Cardiac fibroblast (primary cell): Measurements from ENCODE around the gene GABRG3.
"Not testable (repeated sequence)": the region's sequence is repeated elsewhere in the genome, so short reads cannot be mapped to it uniquely, and the experiment has no call there.

ENCODE experiments used
- DNase-seq, 2 donors: peaks; one replicate each; pipeline versions ENCODE4 v3.0.0 to v3.0.0-alpha.2; 2010; ENCODE audit warnings: low read depth in 2 of 2
- H3K4me3 ChIP-seq, 2 donors: replicated peaks in 1 of 2; 1 replicate in 1 of 2; 2 replicates in 1 of 2; pipeline ENCODE4 v1.5.1; 2011; ENCODE audit warnings: low read depth in 2 of 2, low read length in 2 of 2, mild to moderate bottlenecking in 2 of 2, moderate library complexity in 1 of 2
- TF ChIP-seq, protein P1 (sequence below): IDR thresholded peaks from one replicate; pipeline ENCODE4 v1.5.1; 2011; ENCODE audit warnings: low read depth, mild to moderate bottlenecking, low read length, inconsistent platforms

GABRG3 gene

DNA sequence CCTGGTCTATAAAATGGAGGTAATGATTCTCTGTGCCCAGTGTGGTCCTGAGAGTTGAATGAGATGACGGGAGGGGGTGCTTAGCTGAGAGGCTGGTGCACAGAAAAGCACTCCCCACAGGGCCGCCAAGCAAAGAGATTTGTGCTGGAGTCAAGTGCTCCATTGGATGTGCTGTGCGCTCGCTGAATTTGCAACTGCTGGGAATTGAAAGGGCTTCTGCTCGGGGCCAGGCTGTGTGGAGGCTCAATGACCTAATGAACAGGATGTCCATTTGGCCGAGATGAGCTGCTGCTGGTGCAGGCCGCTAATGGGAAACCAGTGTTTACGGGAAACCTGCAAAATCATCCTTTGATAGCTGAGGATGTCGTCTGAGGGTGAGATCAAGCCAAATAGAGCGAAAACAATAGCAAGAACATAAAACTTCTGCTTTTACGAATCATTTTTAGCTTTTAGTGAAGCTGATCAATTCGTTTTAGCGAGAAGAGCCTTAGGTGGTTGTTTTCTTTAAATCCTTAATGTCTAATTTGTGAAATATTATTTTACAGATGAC lies 211.7 kb downstream of the GABRG3 start:
- DNase-seq: no peak
- TF ChIP-seq, protein P1, sequence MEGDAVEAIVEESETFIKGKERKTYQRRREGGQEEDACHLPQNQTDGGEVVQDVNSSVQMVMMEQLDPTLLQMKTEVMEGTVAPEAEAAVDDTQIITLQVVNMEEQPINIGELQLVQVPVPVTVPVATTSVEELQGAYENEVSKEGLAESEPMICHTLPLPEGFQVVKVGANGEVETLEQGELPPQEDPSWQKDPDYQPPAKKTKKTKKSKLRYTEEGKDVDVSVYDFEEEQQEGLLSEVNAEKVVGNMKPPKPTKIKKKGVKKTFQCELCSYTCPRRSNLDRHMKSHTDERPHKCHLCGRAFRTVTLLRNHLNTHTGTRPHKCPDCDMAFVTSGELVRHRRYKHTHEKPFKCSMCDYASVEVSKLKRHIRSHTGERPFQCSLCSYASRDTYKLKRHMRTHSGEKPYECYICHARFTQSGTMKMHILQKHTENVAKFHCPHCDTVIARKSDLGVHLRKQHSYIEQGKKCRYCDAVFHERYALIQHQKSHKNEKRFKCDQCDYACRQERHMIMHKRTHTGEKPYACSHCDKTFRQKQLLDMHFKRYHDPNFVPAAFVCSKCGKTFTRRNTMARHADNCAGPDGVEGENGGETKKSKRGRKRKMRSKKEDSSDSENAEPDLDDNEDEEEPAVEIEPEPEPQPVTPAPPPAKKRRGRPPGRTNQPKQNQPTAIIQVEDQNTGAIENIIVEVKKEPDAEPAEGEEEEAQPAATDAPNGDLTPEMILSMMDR: no peak
- no peak overlapping the region for H3K4me3 ChIP-seq

GRCh38 chr15:27183201-27183600 lies 212.2 kb downstream of the GABRG3 start:
- TF ChIP-seq, protein P1: no peak
- DNase-seq: no peak
- no peak overlapping the region for H3K4me3 ChIP-seq

DNA sequence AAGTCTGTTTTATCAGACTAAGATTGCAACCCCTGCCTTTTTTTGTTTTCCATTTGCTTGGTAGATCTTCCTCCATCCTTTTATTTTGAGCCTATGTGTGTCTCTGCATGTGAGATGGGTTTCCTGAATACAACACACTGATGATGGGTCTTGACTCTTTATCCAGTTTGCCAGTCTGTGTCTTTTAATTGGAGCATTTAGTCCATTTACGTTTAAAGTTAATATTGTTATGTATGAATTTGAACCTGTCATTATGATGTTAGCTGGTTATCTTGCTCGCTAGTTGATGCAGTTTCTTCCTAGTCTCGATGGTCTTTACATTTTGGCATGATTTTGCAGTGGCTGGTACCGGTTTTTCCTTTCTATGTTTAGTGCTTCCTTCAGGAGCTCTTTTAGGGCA lies 220.5 kb downstream of the GABRG3 start:
- H3K4me3 ChIP-seq, DNase-seq: not testable (repeated sequence)

DNA sequence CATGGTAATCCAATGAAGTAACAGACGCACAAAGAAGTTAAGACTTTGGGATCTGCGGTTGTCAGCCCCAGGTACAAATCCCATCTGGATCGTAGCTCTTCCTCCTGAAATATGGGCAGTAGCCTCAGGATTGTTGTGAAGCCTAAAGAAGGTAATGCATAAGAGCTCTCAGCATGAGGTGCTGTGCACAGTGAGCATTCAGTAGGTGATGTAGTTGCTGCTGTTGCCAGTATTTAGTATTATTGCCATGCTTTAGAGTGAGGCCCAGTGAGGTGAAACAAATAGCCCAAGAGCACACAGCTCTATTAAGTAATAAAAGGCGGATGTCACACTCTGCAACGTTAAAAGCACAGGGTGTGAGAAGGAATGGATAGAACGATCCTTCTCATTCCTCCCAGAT lies 225.7 kb downstream of the GABRG3 start:
- TF ChIP-seq, protein P1: no peak
- no peak for DNase-seq
- H3K4me3 ChIP-seq: no peak overlapping the region

- no peak for DNase-seq
- TF ChIP-seq, protein P1: no peak
- H3K4me3 ChIP-seq: no peak overlapping the region
Measured at GRCh38 chr15:27201425-27201824, 230.4 kb downstream of the GABRG3 start.

- no peak for DNase-seq
- no peak overlapping the region for H3K4me3 ChIP-seq
- TF ChIP-seq, protein P1: no peak
Measured at GRCh38 chr15:27210176-27210575, 239.2 kb downstream of the GABRG3 start.

GRCh38 chr15:27214032-27214431 lies 243.1 kb downstream of the GABRG3 start:
- no peak overlapping the region for H3K4me3 ChIP-seq
- DNase-seq: no peak
- TF ChIP-seq, protein P1: no peak
